ENCODE results near the gene RFTN1. TPM values are rescaled to one million over a fixed set of nuclear protein-coding genes. Genes with fewer than 3 reads are reported as not detected.

RFTN1 gene
- total and polyA plus RNA-seq, 4 donors = 4.4 to 20.4 (median 11.9) TPM

GRCh38 chr3:16347548-16347947 is 166.0 kb downstream of the RFTN1 start:
- Histone ChIP-seq H3K36me3 (ENCODE audit: control insufficient read depth in 4 of 4, insufficient read depth in 3 of 4, low read depth in 1 of 4, low read length in 3 of 4) (peaks cover 3 to 25% (median 14%) of the 10 kb centered on the region in 4 donors), H3K27me3 (ENCODE audit: control insufficient read depth in 4 of 4, insufficient read depth in 4 of 4, low read length in 3 of 4) (no peaks in the 10 kb centered on the region), H3K27ac (ENCODE audit: low read depth in 1 of 2, low read length in 2 of 2) (no peak overlapping the region), H3K4me1 (ENCODE audit: control insufficient read depth in 4 of 4, insufficient read depth in 4 of 4, low read length in 3 of 4) (no peaks in the 10 kb centered on the region), H3K9me3 (ENCODE audit: control insufficient read depth in 4 of 4, low read length in 3 of 4) (no peaks in the 10 kb centered on the region), H3K4me3 (ENCODE audit: low read depth in 1 of 3, low read length in 3 of 3) (no peak overlapping the region), H3K9ac (ENCODE audit: low read depth in 1 of 2, low read length in 2 of 2) (no peak overlapping the region)
- 98% methylated on average over 4 of the region's 4 CpGs for WGBS
- no peak for DNase-seq (ENCODE audit: low spot score)
- TF ChIP-seq TAF1 (conservative IDR thresholded peaks at IDR 0.05) = no peak
- no peak for TF ChIP-seq YY1 (IDR thresholded peaks at IDR 0.05)
- TF ChIP-seq EGR1 (IDR thresholded peaks at IDR 0.05; ENCODE audit: low read depth in 2 of 2) = no peak
- TF ChIP-seq SP1 (IDR thresholded peaks at IDR 0.05) = no peak
- TF ChIP-seq ATF3 (IDR thresholded peaks at IDR 0.05) = no peak
- TF ChIP-seq JUND (IDR thresholded peaks at IDR 0.05) = no peak
- no peak for TF ChIP-seq HNF4A (conservative IDR thresholded peaks at IDR 0.05)
- TF ChIP-seq FOXA1 (IDR thresholded peaks at IDR 0.05) = no peak
- no peak for TF ChIP-seq FOXA2 (IDR thresholded peaks at IDR 0.05)
- TF ChIP-seq RAD21 (IDR thresholded peaks at IDR 0.05) = no peak
- no peak for TF ChIP-seq REST (IDR thresholded peaks at IDR 0.05)
- no peak for TF ChIP-seq MAX (IDR thresholded peaks at IDR 0.05)
- TF ChIP-seq CTCF (IDR thresholded peaks at IDR 0.05; ENCODE audit: low read depth, low read length, missing input control) = no peak
- no peak for TF ChIP-seq ZBTB33 (IDR thresholded peaks at IDR 0.05)
- TF ChIP-seq NR2F2 (IDR thresholded peaks at IDR 0.05) = no peak
- no peak for TF ChIP-seq RXRA (IDR thresholded peaks at IDR 0.05)
- no peak for TF ChIP-seq HNF4G (IDR thresholded peaks at IDR 0.05)
- TF ChIP-seq GABPA (IDR thresholded peaks at IDR 0.05 in 1 of 2, conservative IDR thresholded peaks at IDR 0.05 in 1 of 2) = no peak

Data from liver (tissue), 9 donors.